GM19395 (cell line): ENCODE measurements around the gene ST6GALNAC1.
"Not testable (repeated sequence)": the region's sequence is repeated elsewhere in the genome, so short reads cannot be mapped to it uniquely, and the experiment has no call there.

Experiments used
- ATAC-seq: cut with Tn5 transposase; IDR thresholded peaks from one replicate; pipeline ENCODE4 v1.9.1; 2021; ENCODE audit warnings: mild to moderate bottlenecking, moderate library complexity; ENCODE audit not compliant: unreplicated experiment

Gene ST6GALNAC1

GRCh38 chr17:76644995-76645394 lies 1.4 kb upstream of the ST6GALNAC1 start:
- ATAC-seq = no peak

- ATAC-seq = no peak
These were observed 563 bp downstream of the ST6GALNAC1 start for GRCh38 chr17:76642994-76643393.

DNA sequence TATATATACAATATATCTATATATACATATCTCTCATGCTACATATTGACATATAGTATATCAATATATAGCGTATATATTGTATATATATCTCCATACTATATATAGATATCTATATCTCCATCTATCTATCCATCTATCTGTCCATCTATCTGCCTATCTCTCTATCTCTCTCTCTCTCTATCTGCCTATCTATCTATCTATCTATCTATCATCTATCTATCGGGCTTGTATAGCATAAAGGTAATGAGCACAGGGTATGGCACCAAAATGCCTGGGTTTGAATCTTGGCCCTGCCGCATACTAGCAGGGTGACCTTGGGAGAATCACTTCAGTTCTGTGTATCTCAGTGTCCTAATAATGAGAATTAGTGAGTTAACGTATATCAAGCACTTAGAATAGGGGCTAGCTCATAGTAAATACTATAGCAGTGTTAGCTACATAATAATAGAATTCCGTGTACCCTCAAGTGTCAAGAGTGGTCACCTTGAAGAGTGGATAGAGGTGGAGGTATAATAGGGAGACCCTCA lies 1.5 kb downstream of the ST6GALNAC1 start:
- ATAC-seq = no peak

DNA sequence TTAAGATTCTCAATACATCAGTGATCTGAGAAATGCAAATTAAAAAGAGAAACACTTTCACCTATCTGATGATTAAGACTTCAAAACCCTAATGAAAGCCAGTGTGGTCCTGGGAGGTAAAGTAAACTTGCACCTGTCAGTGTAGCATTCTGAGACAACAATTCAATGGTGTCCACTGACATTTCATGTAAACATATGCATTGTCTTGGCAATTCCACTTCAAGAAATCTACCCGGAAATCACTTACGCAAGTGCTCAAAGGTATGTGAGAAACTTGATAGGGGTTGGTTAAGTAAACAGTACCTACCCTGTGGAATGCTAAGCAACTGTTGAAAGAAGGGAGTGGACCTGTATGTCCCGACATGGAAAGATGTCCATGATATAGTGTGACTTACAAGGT lies 2.1 kb downstream of the ST6GALNAC1 start:
- ATAC-seq = no peak

DNA sequence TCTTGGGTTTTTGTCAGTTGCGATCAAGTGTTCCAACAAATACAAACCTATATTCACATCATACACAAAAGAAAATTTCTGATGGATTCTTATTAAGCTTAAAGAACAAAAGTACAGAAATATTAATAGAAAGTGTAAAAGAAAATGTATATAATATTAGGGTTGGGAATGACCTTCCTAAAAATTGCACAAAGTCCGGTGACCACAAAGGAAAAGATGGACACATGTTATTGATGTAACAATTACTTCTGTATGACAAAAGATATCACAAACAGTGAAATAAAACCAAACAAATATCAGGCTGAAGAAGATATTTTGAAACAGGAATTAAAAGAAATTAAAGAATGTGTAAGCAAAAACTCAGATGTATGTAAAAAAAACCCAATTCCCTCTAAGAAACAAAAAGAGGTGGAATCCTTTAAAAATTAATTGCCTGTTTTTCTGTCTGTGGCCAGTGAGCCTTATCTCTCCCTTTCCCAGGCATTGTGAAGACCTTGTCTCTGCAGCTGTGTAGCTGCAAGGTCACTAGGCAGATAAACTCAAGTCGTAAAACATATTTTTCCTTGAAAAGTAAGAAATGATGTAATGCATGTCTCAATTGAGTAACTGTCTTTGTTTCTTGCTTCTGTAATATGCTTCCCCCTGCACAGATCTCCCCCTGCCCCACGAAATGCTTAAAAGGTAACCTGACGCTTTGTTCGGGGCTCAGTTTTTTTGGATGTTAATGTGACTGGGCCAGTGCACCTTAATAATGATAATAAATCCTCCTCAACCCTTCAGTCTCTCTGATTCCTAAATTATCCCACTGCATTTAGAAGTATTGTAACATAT lies 2.8 kb downstream of the ST6GALNAC1 start:
- ATAC-seq = no peak

DNA sequence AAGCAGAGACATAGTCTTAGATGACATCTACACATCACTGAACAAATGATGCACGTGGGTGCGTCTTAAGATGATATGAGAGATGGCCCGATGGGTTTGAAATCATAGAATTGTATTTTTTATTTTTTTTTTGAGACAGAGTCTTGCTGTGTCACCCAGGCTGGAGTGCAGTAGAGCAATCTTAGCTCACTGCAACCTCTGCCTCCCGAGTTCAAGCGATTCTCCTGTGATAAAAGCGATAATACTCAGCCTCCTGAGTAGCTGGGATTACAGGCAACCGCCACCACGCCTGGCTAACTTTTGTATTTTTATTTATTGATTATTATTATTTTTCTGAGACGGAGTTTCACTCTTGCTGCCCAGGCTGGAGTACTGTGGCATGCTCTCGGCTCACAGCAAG lies 5.3 kb downstream of the ST6GALNAC1 start:
- ATAC-seq = no peak

DNA sequence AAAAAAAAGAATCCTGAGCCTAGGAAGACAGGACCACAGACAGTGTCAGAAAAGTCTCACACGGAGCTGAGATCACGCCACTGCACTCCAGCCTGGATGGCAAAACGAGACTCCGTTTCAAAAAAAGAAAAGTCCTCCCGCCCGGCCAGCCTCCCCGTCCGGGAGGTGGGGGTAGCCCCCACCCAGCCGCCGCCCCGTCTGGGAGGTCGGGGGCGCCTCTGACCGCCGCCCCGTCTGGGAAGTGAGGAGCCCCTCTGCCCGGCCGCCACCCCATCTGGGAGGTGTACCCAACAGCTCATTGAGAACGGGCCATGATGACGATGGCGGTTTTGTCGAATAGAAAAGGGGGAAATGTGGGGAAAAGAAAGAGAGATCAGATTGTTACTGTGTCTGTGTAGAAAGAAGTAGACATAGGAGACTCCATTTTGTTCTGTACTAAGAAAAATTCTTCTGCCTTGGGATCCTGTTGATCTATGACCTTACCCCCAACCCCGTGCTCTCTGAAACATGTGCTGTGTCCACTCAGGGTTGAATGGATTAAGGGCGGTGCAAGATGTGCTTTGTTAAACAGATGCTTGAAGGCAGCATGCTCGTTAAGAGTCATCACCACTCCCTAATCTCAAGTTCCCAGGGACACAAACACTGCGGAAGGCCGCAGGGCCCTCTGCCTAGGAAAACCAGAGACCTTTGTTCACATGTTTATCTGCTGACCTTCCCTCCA lies 6.9 kb downstream of the ST6GALNAC1 start:
- not testable (repeated sequence) for ATAC-seq

GRCh38 chr17:76635659-76636360 lies 7.7 kb downstream of the ST6GALNAC1 start:
- no peak for ATAC-seq

DNA sequence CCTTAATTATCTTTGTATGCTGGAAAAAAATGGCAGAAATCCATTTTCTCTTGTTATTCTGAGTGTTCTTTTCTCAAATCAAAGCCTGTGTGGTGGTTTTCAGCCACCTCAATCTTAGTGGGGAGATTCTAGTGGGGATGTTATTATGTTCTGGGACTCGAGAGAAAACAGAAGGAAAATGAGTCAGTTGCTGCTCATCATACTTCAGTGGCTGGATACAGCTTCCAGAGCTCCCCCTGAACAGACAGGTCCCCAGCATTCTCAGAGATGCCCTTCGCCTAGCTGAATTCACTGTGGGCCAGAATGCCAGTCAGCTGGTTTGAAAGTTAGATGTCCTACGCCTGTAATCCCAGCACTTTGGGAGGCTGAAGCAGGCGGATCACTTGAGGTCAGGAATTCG lies 8.5 kb downstream of the ST6GALNAC1 start:
- no peak for ATAC-seq

DNA sequence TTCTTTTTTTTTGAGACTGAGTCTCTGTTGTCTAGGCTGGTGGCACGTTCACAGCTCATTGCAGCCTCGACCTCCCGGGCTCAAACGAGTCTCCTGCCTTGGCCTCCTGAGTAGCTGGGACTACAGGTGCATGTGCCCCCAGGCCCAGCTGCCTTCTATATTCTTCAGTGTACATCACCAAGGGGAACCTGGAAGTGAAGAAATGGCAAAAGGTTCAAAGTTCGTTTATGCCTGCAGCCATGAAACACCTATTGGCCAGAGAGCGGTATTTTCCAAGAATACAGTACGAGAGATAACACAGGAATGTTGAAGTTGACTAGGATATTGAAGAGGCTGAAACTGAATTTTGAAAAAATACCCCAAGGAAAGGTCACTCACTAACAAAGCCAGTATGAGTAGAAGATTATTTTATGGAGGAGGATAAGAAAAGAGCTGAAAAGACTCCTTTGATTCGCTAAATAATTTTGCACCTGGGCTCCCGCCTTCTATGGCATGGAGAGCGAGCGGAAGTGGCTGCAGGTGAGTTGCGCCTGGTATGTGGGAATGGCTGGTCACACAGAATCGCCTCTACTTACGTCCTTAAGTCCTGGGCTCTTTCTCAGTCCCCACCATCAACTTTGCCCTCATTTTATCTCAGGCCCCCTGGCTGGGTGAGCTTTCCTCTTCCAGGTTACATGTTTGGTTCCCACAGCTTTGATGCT lies 9.8 kb downstream of the ST6GALNAC1 start:
- no peak for ATAC-seq

- ATAC-seq = no peak
These were observed 11.6 kb downstream of the ST6GALNAC1 start for GRCh38 chr17:76631821-76632565.

DNA sequence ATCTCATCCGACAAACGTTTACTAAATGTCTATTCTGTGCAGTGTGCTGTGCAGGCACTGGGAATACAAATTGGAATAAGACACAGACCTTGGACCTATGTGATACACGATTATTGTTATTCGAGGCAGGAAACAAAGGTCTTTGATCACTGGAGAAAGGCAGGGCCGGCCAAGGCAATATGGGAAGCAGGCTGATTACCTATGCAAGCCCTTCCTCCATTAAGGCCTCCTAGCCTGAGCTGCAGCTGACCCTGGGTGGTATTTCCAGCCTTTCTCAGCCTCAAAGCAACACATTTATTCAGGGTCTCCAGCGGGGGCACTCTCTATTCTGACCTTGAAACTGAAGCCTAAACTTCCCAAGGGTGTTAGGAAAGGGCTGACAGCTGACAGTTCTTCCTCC lies 13.4 kb downstream of the ST6GALNAC1 start:
- ATAC-seq = no peak

DNA sequence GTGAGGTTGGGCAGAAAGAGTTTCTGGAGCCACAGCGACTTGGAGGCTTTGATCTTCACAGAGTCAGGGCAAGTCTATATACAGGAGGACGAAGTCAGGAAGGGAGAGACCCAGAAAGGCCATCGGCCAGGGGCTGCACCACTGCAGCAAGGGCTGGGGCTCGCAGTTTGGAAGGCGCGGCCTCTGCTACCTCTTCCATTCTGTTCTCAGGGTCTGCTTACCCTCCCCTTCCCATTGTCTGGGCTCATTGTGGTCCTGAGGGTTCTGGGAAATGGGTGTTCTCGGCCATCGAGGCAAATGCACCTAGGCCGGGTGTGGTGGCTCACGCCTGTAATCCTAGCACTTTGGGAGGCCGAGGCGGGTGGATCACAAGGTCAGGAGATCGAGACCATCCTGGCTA lies 16.0 kb downstream of the ST6GALNAC1 start:
- no peak for ATAC-seq

DNA sequence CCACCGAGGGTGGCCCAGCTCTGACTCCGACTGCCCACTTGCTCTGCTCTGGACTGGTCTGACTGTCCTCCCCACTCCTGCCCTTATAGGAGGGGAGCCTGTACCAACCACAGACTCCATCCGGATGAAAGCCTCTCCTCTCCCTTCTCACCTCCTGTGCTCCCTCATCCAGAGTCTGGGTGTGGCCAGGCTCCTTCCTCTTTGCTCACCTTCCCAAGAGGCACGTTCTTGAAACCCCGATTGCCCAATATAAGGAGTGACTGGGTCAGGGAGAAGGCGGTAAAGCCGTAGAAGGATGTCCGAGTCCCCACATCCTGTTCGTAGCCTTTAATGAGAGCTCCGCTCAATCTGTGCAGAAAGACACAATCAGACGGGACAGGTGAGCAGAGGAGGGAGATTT lies 17.1 kb downstream of the ST6GALNAC1 start:
- ATAC-seq = no peak

- no peak for ATAC-seq
These were observed 18.1 kb downstream of the ST6GALNAC1 start for GRCh38 chr17:76625496-76625895.

DNA sequence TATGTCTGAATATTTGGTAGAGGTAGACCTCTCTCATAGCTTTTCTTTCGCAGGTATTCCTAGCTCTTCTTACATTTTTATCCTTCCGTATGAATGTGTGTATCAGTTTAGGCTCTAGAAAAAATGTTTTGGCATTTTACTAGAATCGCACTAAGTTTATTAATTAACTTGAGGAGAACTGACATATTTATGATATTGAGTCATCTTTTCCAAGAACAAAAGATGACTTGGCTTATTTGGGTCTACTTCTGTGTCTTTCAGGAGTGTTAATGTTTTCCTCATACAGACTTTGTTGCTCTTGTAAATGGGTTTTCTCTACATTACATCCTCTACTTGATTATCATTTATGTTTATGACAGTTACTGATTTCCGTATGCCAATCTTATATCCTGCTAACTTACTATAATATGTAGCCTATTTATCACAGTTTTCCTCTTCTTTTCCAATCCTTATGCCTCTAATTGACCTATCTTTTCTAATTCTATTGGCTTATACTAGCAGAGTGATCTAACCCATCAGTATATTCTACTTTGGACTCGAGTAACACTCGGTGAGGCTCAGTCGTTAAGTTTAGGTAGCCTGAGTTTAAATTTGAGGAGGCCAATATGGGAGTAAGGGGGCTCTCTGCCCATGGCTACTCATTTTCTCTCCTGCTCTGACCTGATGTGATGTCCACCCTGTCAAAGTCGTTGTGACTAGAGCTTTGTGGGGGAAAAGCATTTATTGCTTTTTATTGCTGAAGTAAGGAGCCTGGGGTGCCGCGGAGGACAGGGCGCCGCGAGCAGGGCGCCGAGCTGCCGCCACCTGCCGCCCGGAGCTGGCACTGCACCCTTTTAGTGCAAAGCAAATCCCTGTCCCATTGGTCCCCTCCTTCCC lies 20.0 kb downstream of the ST6GALNAC1 start:
- ATAC-seq = no peak

- ATAC-seq = no peak
These were observed 25.7 kb downstream of the ST6GALNAC1 start for GRCh38 chr17:76617838-76618237.

DNA sequence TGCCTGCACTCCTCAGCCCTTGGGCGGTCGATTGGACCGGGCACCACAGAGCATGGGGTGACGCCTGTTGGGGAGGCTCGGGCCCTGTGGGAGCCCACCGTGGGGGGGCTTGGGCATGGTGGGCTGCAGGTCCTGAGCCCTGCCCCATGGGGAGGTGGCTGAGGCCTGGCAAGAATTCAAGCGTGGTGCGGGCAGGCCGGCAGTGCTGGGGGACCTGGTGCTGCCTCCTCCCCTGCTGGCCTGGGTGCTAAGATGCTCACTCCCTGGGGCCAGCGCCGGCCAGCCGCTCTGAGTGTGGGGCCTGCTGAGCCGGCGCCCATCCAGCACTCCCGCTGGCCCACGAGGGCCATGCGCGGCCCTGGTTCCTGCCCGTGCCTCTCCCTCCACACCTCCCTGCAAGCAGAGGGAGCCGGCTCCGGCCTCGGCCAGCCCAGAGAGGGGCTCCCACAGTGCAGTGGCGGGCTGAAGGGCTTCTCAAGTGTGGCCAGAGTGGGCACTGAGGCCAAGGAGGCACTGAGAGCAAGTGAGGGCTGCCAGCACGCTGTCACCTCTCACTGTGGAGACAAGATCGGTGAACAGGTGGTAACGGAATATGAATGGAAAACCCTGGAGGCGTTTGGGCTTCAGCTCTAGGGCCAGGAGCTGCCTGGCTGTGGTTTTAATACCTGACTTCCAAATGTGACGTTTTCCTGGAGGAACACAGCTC lies 28.5 kb downstream of the ST6GALNAC1 start:
- ATAC-seq = no peak
